GM12873 (cell line): ENCODE measurements around the gene CHID1.

ENCODE experiments used
- TF ChIP-seq, protein P1 (sequence below): IDR thresholded peaks from 2 replicates; pipeline ENCODE4 v1.5.1; 2012; ENCODE audit warnings: low read depth, mild to moderate bottlenecking, moderate library complexity, low read length, control low read depth; ENCODE audit not compliant: insufficient read depth; ENCODE audit errors: missing control alignments

CHID1 gene

DNA sequence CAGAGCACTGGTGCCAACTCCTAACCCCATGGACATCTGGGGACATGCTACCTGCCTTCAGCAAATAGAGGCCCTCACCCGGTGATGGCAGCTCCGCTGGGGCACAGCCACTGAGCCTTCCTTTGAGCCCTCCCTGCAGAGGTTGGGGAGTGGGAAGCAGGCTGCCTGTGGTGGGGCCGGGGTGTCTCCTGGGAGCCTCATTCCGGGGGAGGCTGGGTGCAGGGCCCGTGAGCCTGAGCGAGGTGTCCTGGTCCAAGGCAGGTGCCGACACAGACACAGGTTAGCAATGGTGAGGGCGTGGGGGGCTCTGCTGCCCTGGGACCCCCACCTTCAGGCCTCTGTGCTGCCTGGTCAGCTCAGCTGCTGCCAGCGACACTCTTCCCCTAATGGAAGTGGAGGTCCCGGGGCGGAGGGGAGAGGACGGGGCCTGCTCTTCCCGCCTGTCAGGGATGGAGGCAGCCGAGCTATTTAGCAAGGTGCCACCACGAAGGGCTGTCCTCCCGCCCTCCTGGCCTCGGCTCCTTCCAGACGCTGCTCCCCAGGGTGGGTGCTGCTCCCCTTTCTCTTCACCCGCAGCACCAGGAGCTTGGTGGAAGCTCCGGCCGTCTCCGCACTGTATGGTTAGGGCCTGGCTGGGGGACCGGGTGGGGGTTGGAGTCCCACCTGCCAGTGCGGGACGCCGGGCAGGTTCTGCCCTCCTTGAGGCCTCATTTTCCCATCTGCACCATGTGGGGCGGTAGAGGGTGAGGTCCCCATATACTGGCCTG is 56.7 kb downstream of the CHID1 start:
- TF ChIP-seq, protein P1, sequence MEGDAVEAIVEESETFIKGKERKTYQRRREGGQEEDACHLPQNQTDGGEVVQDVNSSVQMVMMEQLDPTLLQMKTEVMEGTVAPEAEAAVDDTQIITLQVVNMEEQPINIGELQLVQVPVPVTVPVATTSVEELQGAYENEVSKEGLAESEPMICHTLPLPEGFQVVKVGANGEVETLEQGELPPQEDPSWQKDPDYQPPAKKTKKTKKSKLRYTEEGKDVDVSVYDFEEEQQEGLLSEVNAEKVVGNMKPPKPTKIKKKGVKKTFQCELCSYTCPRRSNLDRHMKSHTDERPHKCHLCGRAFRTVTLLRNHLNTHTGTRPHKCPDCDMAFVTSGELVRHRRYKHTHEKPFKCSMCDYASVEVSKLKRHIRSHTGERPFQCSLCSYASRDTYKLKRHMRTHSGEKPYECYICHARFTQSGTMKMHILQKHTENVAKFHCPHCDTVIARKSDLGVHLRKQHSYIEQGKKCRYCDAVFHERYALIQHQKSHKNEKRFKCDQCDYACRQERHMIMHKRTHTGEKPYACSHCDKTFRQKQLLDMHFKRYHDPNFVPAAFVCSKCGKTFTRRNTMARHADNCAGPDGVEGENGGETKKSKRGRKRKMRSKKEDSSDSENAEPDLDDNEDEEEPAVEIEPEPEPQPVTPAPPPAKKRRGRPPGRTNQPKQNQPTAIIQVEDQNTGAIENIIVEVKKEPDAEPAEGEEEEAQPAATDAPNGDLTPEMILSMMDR, result no peak

DNA sequence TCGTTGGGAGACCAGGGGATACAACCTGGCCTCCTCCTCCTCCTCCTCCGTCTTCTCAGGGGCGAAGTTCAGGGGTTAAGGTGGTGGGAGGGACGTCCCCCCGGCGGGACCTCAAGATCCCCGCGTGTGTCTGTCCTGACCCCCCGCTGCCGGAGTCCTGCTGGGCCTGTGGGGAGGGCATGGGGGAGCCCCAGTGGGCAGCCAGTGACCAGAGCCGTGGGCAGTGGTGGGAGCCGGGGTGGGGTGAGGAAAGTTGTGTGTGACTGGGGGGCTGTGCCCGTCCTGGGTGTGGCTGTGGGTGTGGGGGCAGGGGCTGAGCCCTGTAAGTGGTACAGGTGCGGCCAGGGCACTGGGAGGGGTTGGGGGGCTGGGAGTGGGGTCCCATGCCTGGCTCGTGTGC is 57.8 kb downstream of the CHID1 start:
- TF ChIP-seq, protein P1, result no peak

DNA sequence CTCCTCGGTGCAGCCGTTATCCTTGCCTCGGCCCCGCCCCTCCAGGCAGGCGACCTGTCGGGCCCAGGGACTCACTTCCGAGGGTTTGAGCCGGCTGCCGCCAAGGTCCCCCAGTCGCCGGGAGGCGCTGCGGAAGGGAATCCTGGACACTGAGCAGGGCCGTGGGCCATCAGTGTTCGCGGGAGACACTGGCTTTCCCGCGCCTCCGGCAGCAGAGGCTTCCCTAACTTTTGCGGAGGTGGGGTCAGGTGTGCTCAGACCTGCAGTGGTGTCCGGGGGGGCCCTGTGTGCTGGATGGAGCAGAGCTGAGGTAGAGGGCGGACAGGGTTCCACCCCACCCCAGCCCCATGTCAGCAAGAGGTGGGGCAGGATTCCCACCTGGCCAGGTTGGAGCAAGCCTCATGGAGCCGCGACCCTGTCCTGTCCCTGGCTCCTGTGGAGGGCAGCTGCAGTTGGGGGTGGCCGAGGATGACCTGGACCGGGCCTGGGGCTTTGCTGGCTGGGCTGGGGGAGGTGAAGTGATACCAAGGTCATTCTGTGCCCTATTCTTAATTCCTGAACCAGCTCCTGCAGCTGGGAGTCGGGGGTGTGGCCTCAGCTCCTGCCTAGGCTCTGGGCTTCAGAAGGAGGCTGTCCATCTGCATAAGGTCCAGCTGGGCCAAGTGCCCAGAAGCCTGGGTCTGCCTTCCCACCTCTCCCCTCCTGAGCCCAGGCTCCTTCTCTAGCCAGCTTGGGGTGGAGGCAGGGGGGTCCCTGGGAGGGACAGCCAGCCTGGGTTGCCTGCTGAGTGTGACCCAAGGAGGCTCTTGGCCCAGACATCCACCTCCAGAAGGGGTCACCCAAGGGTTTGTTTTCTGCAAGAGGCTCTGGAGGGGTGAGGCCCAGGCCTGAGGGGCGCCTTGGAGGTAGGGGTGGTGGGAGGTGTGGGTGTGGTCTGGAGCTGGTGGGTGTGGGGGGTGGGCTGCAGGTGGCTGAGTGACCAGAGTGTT is 59.5 kb downstream of the CHID1 start:
- TF ChIP-seq, protein P1, result peak; percentile 42

DNA sequence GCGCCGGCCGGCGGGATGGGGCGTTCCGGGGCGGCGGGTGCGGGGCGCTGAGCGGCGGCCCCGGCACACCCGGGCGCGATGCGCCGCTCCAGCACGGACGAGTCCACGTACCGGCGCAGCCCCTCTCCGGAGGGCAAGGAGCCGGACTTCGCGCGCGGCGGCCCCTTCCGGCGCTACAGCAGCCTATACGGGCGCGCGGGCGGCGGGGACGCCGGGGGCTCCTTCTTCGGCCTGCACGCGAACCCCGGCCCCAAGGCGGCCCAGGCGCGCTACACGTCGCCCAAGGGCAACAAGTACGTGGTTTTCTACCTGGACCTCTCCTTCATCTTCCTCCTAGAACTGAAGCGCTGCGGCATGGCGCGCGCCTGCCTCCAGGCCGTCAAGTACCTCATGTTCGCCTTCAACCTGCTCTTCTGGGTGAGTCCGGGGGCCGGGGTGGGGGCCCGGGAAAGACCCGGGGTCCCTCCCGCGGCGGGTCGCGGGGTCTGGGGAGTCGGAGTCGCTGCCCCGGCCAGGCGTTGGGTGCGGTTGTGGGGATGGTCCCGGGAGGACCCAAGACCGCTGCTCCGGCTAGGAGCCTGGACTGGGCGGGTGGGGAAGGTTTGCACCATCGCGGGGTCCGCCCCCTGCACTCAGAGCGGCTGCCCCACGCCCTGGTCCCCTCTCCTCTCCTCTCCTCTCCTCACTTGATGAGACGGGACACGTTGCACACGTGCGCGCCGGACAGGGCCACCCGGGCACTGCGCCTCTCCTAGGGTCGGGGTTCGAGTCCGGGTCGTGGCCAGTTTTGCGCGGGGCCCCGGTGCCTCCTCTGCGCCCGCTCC is 60.4 kb downstream of the CHID1 start:
- TF ChIP-seq, protein P1, result no peak

DNA sequence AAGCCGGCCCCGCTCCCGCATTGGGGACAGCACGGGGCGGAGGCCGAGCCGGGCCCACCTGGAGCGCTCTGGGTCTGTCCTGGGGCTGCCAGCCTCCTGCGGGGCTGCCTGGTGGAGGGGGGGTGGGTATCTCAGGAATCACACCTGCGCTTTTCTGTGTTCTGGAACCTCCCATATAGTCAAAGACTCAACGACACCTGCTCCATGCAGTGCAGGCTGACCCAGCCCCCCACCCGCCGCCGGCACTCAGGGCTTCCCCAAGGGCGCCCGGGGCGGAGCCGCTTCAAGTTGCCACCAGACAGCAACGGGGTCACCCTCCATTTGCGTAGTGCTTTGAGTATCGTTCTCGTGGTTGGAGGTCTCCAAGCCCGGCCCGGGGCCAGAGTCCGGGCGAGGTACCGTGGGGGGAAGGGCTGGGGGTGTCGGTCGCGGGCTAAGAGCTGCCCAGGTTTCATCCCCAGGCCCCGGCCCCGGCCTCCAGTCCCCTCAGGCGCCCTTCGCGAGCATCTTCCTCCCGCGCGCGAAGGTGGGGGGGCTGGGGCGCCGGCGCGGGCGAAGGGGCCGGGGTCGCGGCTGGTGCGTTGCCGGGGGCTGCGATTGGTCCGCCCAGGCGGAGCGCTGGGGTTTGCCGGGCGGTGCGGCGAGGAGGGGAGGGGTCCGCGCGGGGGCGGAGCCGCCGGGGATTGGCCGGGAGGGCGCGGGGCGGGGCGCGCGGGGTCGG is 61.3 kb downstream of the CHID1 start:
- TF ChIP-seq, protein P1, result no peak

DNA sequence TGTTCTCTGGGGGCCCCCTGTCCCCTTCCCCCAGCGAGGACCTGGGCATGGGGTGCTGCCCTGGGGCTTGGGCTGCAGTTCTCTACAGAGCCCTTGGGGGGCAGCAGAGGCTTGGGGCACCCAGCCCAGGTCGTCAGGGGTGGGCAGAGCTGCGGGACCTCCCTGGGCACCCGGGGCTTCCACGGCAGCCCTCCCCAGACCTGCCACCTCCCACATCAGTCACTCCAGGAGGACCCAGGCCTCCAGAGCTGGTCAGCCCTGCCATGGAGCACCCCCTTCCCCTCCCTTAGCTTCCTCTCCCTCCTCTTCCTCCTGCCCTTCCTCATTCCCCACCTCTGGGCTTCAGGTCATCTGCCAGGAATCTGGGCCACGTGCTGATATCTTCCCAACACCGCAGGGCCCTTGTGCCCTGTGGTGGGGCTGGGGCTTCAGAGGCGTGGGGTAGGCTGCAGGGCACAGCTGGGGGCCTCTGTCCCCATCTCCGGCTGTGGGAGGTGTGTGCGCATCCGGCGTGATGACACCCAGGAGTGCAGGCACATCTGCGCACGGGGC is 62.2 kb downstream of the CHID1 start:
- TF ChIP-seq, protein P1, result peak; percentile 93
